ENCODE results near the gene SAYSD1.

Gene SAYSD1

DNA sequence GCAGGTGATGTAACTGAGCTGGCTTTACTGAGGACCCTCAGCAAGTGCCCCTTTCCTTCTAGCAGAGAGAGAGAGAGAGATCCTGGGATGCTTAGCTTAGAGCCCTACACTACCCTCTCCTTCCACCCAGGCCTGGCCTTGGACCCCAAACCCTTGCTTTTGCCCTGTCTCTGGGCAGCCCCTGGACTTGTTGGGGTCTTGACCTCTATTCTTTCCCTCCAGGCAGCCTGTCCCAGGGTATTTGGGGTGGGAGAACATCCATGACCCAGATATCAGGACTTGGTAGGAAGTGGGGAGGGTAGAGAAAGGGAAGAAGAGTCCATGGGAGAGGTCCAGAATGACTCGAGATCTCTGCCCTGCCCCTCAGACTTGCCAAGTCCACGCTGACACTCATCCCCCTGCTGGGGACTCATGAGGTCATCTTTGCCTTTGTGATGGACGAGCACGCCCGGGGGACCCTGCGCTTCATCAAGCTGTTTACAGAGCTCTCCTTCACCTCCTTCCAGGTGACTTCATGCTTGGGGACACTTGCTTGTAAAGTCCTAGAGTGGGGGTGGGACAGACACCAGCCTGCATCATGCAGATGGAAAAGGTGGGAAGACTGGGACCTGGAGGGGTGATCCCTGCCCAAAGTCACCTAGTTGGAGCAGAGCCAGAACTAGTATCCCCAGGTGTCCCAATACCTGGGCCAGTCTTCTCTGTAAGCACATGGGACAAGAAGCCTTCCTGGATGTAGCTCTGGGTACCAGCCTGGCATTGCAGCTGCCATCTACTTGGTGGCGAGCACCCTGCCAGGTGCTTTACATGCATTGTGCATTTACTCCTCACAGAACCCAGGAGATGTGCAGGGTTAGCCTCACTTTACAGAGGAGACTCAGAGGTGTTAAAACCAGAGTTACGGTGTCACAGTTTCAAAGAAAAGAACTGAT is 35.5 kb downstream of the SAYSD1 start:
- DNase-seq (ENCODE audit: low read depth in 2 of 2) = no peak

DNA sequence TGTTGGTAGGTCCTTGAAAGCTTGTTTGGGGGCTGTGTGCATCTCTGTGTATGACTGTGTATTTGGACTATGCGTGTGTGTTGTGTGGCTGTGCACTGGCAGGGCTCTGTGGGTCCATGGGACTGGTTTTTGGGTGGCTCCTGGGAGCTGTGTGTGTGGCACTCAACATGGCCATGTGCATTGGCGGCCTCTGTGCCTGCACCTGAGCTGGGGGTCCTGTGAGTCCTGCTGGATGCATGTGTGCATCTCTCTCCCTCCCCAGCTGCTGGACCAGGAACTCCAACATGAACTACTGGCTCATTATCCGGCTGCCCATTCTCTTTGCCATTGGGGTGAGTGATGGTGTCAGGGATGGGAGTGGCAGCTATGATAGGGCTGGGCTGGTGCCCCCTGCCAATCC is 36.3 kb downstream of the SAYSD1 start:
- no peak for DNase-seq (ENCODE audit: low read depth in 2 of 2)

DNA sequence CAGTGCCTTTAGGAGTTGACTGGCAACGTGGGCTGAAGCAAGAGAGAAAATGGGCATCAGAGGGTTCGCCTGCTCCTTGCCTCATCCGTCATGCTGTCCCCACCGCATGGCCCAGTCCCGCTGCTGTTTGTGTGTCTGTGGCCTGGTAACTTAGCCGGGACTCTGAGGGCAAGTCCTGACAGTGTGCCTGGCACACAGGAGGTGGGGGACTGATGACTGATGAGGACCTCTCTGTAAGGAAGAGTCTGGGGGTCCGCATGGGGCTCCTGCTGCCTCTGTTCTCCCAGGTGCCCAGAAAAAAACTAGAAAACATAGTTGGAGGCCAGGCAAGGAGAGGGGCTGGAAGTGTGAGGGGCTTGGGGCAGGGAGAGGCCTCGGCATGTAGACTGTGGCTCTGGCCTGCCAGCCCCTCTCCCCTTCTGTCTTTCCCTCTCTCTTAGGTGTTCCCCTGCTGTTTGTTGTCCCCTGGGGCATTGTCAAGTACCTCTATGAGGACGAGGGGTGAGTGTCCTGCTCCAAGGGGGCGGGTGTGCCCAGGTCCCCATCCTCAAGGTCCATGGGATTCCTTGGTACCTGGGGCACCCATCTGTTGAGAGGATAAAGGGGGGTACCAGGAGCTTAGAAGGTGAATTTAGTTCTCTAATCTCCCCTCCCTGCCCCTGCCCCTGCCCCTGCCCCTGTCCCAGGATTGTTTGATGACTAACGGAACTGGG is 36.9 kb downstream of the SAYSD1 start:
- no peak for DNase-seq (ENCODE audit: low read depth in 2 of 2)

DNA sequence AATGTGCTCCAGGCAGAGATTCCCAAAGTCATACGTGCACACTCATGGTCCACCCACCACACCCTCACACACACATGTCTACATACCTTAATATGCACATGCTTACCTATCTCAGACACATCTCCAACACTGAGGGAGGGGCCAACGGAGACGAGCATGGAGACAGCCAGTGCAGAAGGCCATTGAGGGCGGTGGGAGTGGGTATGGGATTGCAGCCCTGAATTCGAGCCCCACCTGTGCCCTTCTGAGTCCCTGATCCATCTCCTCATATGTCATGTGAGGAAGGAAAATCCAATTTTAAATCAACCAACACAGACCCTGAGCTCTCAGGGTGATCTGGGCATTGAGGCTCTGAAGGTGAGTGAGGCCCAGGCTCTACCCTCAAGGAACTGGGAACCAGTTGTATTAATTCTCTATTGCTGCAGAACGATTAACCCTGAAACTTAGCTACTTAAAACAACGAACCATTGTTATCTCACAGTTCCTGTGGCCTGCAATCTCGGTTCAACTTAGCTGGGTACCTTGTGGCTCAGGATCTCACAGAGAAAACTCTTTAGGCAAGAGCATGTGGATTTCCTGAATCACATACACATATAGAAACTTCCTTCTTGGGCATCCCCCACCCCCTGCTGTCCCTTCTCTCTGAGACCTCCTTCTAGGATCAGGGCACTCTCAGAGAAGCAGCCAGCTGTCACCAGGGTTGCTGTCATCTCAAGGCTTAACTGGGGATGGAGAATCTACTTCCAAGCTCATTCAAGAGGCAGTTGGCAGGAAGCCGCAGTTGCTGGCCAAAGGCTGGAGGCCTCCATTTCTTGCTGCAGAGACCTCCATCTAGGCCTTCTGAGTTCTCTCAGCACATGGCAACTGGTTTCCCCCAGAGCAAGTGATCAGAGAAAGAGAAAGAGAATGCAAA is 38.1 kb downstream of the SAYSD1 start:
- DNase-seq (ENCODE audit: low read depth in 2 of 2) = no peak

DNA sequence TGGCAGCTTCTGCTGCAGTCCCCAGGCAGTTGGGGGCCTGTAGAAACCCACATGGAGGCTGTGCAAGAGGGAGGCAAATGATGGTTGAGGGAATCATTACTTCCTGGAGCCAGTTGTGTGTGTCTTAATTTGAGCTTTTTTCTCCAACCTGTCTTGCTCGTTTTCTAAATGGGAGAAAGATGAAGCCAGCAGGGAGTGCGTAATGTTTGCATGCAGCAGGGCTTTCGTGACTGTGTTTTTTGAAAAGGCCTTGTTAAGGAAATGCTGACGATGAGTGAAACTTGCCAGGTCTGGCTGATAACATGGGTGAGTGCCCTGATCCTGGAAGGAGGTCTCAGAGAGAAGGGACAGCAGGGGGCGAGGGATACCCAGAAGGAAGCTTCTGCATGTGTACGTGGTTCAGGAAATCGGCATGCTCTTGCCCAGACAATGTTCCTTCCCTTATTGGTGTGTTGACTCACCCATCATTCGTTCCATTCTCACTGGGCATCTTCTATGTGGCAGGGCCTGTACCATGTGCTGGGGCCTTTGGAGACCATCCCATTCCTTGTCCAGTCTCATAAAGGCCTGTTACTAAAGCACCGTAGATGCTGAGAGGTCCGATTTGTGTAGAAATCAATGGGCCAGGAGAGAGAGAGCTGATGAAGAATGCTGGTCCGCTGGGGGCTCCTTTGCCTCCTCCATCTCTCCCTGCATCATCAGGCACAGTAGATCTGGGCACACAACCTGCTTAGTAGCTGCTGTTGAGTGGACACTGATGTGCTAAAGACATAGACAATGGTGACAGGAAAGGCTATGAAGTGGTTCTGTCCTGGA is 39.0 kb downstream of the SAYSD1 start:
- no peak for DNase-seq (ENCODE audit: low read depth in 2 of 2)

DNA sequence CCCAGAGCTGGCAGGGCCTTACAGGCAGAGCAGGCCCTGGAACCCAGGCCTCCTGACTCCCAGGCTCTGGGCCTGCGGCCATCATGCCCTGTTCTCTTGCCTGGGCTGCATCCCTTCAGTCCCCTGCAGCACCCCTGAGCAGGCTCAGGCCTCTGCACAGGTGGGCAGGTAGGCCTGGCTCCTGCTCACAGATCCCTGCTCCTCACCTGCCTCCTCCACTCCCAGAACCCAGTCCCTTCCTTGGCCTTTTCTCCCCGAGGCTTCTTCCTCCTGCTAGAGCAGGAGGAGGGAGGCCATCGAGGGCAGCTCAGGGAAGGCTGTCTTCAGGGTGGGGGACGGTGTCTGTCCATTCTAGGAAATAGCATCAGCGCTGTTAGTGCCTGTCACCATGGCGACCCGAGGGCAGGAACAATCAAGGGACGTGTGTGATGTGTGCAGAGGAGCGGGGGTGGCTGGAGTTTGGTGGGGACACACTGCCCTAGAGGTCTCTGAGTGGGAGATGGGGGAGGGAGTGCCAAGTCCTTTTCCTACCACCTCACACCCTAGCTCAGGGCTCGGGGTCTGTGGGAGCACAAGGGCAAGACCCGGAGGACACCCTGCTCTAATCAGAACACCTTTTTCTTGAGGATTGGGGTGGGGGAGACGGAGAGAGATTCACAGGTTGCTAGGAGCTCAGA is 39.8 kb downstream of the SAYSD1 start:
- DNase-seq (ENCODE audit: low read depth in 2 of 2) = no peak

DNA sequence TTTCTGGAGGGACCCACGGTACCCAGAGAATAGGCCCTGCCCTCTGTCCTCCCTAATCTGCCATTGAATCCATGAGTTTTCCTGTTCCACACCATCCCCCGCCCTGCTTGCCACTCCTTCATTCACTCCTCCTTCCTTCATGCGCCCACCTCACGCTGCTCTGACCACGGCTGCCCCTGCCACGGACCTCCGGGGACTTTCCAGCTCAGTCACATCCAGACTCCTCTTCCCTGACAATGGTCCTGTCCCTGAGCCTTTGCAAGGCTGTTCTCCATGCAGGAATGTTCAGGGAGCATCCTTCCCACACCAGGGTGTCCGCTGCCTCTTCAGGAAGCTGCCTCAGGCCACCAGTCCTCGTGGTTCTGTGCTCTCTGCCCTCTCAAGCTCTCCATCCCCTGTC is 40.5 kb downstream of the SAYSD1 start:
- DNase-seq (ENCODE audit: low read depth in 2 of 2) = no peak

DNA sequence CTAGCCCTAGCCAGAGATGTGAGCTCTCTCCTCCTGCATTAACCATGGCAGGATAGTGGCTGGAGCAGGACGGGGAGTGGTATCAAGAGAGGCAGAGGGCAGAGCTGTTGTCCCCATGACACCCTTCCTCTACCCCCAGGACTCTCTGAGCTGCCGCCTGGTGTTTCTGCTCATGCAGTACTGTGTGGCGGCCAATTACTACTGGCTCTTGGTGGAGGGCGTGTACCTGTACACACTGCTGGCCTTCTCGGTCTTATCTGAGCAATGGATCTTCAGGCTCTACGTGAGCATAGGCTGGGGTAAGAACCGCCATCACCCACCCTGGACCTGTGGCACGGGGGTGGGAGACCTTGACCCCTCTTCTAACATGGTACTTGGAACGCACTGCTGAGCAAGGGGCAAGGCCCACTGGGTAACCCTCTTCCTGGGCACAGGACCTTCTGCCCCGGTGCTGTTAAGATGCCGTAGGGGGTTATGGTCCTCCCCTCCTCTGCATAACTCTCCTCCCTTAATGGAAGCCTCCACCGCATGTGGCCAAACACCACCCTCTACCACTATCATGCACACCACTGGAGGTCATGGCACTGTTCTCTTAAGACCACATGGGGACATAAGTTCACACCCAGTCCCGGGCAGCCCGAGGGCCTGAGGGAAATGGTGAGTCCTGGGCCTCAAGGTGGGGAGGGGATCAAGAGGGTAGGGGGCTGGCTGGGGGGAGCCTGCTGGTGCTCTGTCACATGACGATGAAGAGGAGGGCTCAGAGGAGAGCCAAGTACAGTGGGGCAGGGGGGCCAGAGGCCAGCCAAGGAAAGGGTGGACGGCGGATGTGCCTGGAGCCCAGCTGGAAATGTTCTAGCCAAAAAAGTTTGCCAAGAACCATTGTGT is 41.3 kb downstream of the SAYSD1 start:
- no peak for DNase-seq (ENCODE audit: low read depth in 2 of 2)

DNA sequence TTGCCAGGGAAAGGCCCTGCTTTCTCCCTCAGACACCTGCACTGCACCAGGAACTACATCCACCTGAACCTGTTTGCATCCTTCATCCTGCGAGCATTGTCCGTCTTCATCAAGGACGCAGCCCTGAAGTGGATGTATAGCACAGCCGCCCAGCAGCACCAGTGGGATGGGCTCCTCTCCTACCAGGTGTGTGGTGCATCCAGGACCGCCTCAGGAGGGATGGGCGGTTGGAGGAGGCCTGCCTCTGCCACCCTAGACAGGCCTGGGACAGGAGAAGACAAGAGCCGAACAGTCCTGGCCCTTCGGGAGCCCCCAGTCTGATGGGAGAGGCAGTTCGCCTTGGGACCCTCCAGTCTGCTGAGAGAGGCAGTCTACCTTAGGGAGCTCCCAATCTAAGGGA is 42.2 kb downstream of the SAYSD1 start:
- no peak for DNase-seq (ENCODE audit: low read depth in 2 of 2)

DNA sequence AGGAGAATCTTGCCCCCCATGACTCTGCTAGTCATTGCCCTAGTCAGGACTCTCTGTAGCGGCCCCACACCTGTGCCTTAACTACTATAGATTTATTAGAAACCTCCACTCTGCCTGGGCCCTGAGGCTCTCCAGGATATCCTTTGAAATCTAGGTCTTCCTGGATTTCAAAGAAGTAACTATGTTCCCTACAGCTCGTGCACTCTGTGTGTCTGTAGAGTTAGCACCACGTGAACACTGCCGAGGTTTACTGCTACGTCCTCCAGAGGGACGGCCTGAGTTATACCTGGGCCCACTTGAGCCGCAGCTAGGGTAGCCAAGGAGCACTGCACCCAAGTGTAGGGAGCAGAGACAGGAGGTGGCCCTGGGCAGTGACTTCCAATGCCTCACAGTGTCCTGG is 46.6 kb downstream of the SAYSD1 start:
- DNase-seq (ENCODE audit: low read depth in 2 of 2) = no peak

DNA sequence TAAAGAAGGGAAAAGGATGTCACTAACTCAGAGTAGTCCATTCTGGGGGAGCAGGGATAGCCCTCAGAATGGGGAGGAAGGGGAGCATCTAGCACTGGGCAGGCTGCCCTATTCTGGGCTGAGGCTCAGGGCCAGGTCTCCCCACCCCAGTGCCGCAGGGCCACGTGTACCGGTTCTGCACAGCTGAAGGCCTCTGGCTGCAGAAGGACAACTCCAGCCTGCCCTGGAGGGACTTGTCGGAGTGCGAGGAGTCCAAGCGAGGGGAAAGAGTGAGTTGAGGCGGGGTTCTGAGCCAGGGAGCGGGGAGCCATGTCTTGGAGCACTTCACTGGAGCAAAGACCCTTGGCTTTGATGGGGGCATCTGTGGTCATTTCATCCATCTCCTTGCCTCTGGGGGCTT is 49.4 kb downstream of the SAYSD1 start:
- no peak for DNase-seq (ENCODE audit: low read depth in 2 of 2)

DNA sequence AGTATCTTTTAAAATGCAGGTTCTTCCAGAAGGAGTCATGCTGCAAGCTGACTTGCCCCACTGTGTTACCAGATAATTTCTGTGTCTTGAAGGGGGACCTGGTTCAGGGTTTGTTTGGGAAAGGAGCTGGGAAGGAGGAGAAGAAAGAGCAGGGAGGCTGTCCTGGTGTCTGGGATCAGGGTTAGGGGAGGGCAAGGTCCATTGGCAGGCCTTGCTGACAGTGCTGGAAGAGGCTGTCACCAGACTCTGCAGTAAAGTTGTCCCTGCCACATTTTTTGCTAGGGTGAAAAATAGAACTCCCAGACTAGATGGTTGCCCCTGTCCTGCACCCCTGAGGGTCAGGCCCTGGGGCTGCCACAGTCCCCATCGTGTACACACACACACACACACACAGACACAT is 51.5 kb downstream of the SAYSD1 start:
- no peak for DNase-seq (ENCODE audit: low read depth in 2 of 2)

DNA sequence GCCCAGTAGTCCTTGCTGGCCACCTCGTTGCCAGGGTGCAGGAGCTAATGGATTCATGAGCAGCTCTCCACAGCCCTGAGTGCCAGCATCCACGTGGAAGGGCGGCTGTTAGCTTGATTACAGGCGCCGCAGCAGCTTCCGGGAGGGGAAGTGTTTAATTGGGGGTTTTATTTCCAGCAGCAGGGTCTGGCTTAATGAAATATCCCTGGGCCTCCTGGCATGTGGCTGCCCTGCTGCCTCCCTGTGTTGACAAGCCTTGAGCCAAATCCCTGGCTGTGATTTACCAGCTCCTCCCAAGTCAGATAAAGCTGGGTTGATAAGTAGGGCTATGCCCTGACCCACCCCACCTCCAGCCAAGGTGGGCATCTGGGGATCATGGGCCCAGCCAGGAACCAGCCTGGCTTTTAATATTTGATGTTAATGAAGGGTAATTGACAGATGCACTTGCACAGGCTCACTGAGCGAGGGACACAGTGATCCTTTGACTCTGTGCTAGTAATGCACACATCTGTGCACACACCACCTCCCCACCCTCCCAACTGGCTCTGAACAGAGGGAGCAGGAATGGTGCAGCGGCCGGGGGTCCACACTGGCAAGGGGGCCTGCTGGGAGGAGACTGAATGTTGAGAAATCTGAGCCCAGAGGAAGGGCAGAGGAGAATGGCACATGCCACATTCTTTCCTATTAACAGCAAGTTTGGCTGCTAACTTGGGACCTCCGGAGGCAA is 52.8 kb downstream of the SAYSD1 start:
- no peak for DNase-seq (ENCODE audit: low read depth in 2 of 2)

DNA sequence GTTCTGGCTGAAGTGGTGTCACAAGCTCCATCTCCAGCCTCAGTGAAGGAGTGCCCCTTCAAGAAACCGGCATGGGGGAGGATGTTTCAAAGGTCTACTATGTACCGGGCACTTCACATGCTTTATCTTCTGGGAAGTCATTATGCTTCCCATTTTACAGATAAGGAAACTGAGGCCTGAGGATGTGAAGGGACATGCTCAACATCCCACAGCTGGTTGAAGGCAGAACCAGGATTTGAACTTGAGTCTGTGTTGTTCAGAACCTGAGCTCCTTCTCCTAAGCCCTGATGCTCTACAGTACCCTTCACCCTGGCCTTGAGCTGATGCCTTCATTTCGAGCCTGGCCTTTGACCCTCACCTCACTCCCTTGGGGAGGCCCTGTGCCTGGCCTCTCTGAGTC is 53.4 kb downstream of the SAYSD1 start:
- DNase-seq (ENCODE audit: low read depth in 2 of 2) = no peak

DNA sequence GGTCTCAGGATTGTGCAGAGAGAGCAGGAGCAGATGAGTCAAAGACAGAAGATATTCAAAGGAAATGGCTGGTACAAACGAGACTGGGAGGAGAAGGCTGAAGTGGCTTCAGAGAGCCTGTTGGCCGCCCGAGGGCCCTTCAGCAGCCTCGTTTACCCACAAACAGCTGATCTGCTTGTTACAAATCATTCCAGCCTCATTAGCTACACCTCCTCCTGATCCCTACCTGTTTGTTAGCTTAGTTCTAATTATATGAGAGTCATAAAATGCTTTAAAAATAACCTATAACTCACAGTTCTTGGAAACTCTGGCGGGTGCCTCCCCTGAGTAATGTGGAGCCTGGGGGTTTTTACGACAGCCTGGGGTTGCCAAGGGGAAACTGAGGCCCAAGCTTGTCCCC is 53.8 kb downstream of the SAYSD1 start:
- no peak for DNase-seq (ENCODE audit: low read depth in 2 of 2)

DNA sequence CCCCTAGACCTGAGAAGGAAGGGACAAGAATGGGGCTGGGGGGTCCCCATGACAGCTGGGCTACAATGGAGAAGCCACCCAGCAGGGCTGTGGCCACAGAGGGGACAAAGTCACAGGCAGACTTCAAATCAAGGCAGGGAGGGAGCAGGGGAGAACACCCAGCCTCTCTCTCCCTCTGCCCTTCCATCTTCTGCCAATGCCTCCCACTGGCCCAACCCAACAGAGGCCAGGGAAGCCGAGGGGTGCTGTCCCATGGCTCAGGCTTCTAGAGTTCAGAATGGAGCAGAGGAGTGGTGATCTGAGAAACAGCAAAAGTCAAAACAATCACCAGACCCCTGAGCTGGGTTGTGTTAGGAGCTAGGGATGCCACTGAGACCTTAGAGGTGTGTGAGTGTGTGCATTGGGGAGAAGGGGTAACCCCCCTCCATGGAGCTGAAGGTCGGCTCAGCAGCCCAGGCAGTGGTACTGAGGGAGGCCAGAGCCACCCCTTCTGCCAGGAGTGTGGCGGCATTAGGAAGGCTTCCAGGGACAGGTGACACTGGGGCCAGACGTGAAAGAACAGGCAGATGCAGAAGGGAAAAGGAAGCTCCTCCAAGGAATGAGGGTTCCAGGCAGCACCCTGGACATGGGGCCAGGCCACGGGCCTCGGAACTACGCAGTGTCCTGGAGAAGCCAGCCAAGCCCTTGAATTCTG is 54.4 kb downstream of the SAYSD1 start:
- DNase-seq (ENCODE audit: low read depth in 2 of 2) = no peak

DNA sequence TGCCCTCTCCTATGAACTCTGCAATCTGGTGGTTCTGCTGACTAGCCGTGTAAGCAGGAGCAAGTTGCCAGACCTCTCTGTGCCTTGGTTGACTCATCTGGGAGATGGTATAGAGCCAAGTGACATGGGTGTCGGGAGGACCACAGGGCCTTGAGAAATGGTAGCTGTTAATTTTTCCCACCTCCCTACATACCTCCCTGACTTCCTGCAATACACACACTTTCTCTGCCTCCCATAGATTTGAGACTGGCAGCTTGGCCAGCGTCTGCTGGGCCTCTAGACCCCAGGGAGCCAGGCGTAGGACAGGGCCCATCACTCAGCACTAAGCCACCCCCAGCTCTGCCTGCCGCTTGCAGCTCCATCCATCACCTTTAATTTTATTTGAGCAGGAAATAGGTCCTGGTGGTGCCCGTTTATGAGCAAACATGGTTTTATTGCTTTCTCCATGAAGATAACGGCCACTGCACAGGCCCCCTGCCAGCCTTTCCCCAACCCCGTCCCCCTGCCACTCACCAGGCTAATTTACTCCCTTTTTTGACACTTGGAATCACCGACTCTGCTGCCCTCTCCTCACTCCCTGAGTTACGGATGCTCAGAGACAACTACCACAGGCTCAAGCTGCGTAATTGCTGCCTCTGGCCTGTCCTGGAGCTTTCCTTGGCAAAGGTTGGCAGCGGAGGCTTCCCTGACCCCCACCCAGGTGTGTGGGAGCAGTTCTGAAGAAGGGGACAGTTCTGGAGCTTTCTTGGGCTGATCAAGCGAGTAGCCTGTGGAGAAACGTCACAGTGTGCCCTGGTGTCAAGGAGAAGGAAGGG is 55.3 kb downstream of the SAYSD1 start:
- no peak for DNase-seq (ENCODE audit: low read depth in 2 of 2)
